Hematopoietic multipotent progenitor cell treated with erythropoietin and hydrocortisone succinate and interleukin-3 and kit ligand, for 4 days (in vitro differentiated cells): ENCODE results near the gene IRX4.
"Not testable (repeated sequence)": the region's sequence is repeated elsewhere in the genome, so short reads cannot be mapped to it uniquely, and the experiment has no call there.

Experiments used
- DNase-seq: peaks from one replicate; pipeline ENCODE4 v3.0.0-alpha.2; 2015

Gene IRX4

GRCh38 chr5:1877103-1878049, 5.3 kb downstream of the IRX4 start:
- DNase-seq, result no peak

- DNase-seq, result no peak
Observed at GRCh38 chr5:1876660-1877064, 6.1 kb downstream of the IRX4 start.

- no peak for DNase-seq
Observed at GRCh38 chr5:1875843-1876659, 6.7 kb downstream of the IRX4 start.

- no peak for DNase-seq
Observed at GRCh38 chr5:1875281-1875842, 7.4 kb downstream of the IRX4 start.

- DNase-seq, result no peak
Observed at GRCh38 chr5:1874771-1875220, 7.9 kb downstream of the IRX4 start.

- DNase-seq, result no peak
Observed at GRCh38 chr5:1874348-1874747, 8.4 kb downstream of the IRX4 start.

- DNase-seq, result no peak
Observed at GRCh38 chr5:1873243-1873959, 9.3 kb downstream of the IRX4 start.

- no peak for DNase-seq
Observed at GRCh38 chr5:1871441-1871840, 11.3 kb downstream of the IRX4 start.

- DNase-seq, result not testable (repeated sequence)
Observed at GRCh38 chr5:1870435-1871272, 12.1 kb downstream of the IRX4 start.

GRCh38 chr5:1868886-1869475, 13.7 kb downstream of the IRX4 start:
- no peak for DNase-seq

- DNase-seq, result no peak
Observed at GRCh38 chr5:1867815-1868143, 14.9 kb downstream of the IRX4 start.

- no peak for DNase-seq
Observed at GRCh38 chr5:1867114-1867814, 15.5 kb downstream of the IRX4 start.

GRCh38 chr5:1865948-1866347, 16.8 kb downstream of the IRX4 start:
- DNase-seq, result no peak

- DNase-seq, result no peak
Observed at GRCh38 chr5:1865486-1865885, 17.2 kb downstream of the IRX4 start.

- DNase-seq, result no peak
Observed at GRCh38 chr5:1864896-1865440, 17.8 kb downstream of the IRX4 start.

GRCh38 chr5:1860949-1861348, 21.8 kb downstream of the IRX4 start:
- no peak for DNase-seq

GRCh38 chr5:1860021-1860610, 22.6 kb downstream of the IRX4 start:
- no peak for DNase-seq

- no peak for DNase-seq
Observed at GRCh38 chr5:1859099-1859498, 23.6 kb downstream of the IRX4 start.

GRCh38 chr5:1858436-1858835, 24.3 kb downstream of the IRX4 start:
- DNase-seq, result no peak

- DNase-seq, result no peak
Observed at GRCh38 chr5:1857256-1857600, 25.5 kb downstream of the IRX4 start.
